Loucy (cell line): ENCODE results near the gene IL1RN.

Source experiments
- H2AFZ ChIP-seq: fragments of 200-600 bp; sonication (generic); 2 replicates; pipeline ENCODE4 v1.6.0; 2016; ENCODE audit warnings: antibody characterized with exemption, mild to moderate bottlenecking, low read length, moderate library complexity
- H3F3A ChIP-seq: fragments of 200-600 bp; 2 replicates; pipeline ENCODE4 v1.6.0; 2016; ENCODE audit warnings: antibody characterized with exemption, low read depth, mild to moderate bottlenecking
- H3K27me3 ChIP-seq: fragments of 200-600 bp; sonication (generic); 2 replicates; pipeline ENCODE4 v1.6.1; 2014; ENCODE audit warnings: low read length, mild to moderate bottlenecking; ENCODE audit not compliant: insufficient read depth, poor library complexity, severe bottlenecking
- H3K36me3 ChIP-seq: fragments of 200-600 bp; sonication (generic); 2 replicates; pipeline ENCODE4 v1.6.1; 2016; ENCODE audit warnings: low read length; ENCODE audit not compliant: insufficient read depth
- H3K4me1 ChIP-seq: fragments of 200-600 bp; sonication (generic); 2 replicates; pipeline ENCODE4 v1.5.1; 2014; ENCODE audit warnings: low read length, mild to moderate bottlenecking; ENCODE audit not compliant: insufficient read depth, poor library complexity, severe bottlenecking
- H3K4me2 ChIP-seq: fragments of 200-600 bp; sonication (generic); 2 replicates; pipeline ENCODE4 v1.6.0; 2014; ENCODE audit warnings: antibody characterized with exemption, low read length, low read depth, mild to moderate bottlenecking; ENCODE audit not compliant: poor library complexity, severe bottlenecking
- H3K4me3 ChIP-seq: fragments of 200-600 bp; sonication (generic); 2 replicates; pipeline ENCODE4 v1.5.1; 2014; ENCODE audit warnings: low read length, mild to moderate bottlenecking, mixed read lengths; ENCODE audit not compliant: poor library complexity, severe bottlenecking
- H3K79me2 ChIP-seq: fragments of 200-600 bp; sonication (generic); 2 replicates; pipeline ENCODE4 v1.6.1; 2014; ENCODE audit warnings: low read length; ENCODE audit not compliant: insufficient read depth
- H3K9ac ChIP-seq: fragments of 200-600 bp; sonication (generic); 2 replicates; pipeline ENCODE4 v1.6.0; 2014; ENCODE audit warnings: mild to moderate bottlenecking, low read depth, low read length, moderate library complexity; ENCODE audit not compliant: poor library complexity, severe bottlenecking
- H3K9me2 ChIP-seq: fragments of 200-600 bp; sonication (generic); replicated peaks from 2 replicates; pipeline ENCODE4 v1.6.1; 2016; ENCODE audit warnings: low read depth, low read length, mixed read lengths
- H3K9me3 ChIP-seq: fragments of 200-600 bp; sonication (generic); 2 replicates; pipeline ENCODE4 v1.6.1; 2014; ENCODE audit warnings: mild to moderate bottlenecking, antibody characterized with exemption, low read length, low read depth; ENCODE audit not compliant: insufficient read depth
- H4K20me1 ChIP-seq: fragments of 200-600 bp; sonication (generic); 2 replicates; pipeline ENCODE4 v1.6.0; 2014; ENCODE audit warnings: antibody characterized with exemption, low read length, mild to moderate bottlenecking; ENCODE audit not compliant: insufficient read depth, poor library complexity, severe bottlenecking
- EZH2phosphoT487 ChIP-seq: fragments of 200-600 bp; IDR thresholded peaks from 2 replicates; pipeline ENCODE4 v1.6.1; 2018; ENCODE audit warnings: antibody characterized with exemption, mild to moderate bottlenecking, moderate library complexity, borderline replicate concordance
- TF ChIP-seq, protein P1 (sequence below): fragments of 200-600 bp; sonication (generic); conservative IDR thresholded peaks from 2 replicates; pipeline ENCODE4 v1.5.1; 2014; ENCODE audit warnings: mild to moderate bottlenecking, antibody characterized with exemption, low read length

IL1RN gene

DNA sequence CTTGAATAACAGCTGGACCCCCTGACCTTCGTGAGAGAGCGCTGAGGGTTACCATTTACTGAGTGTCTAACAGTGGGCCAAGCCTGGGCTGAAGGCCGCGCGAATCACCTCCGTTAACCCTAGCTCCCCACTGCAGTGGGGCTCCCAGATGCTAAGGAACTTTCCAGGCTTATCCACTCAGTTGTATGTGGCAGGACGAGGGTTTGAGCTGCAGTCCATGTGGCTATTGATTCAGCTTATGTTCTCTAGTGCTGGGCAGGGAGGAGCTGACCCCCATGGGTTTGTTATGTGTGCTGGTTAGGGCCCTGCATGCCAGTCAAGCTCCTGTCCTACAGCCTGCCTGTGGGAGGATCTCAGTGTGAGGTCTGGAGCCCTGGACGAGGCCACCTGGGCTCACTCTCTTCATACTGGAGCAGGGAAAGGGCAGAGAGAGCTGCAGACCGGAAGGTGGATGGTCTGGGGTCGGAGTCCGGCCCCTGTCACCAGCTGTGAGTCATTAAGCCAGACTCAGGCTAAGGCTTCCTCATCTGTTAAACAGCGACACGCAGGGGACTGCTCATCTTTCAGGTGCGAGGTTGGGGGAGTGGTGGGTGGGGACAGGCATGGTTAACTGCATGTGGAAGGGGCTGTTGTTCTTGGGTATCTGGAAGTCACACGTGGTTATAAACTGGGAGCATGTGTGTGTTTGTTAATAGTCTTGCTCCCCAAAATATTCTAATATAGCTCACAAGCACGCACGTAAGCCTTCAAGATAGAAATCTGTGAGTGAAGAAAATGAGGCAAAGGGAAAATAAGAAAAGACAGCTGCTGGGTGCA lies 52.9 kb downstream of the IL1RN start:
- Histone ChIP-seq H3K4me3 (peak overlapping the region; percentile 54), H3K9me3 (no peaks in the 10 kb centered on the region), H2AFZ (no peak overlapping the region), H3K4me1 (peaks cover 84% of the 10 kb centered on the region), H4K20me1 (peaks cover 96% of the 10 kb centered on the region), H3K9ac (peak overlapping the region; percentile 49), H3K9me2 (no peaks in the 10 kb centered on the region), H3K27me3 (no peaks in the 10 kb centered on the region), H3F3A (no peaks in the 10 kb centered on the region), H3K79me2 (peaks cover 100% of the 10 kb centered on the region), H3K4me2 (peak overlapping the region; percentile 100), H3K36me3 (peaks cover 24% of the 10 kb centered on the region; the same call in 1 of the 2 replicates)
- no peak for TF ChIP-seq EZH2phosphoT487
- TF ChIP-seq, protein P1, sequence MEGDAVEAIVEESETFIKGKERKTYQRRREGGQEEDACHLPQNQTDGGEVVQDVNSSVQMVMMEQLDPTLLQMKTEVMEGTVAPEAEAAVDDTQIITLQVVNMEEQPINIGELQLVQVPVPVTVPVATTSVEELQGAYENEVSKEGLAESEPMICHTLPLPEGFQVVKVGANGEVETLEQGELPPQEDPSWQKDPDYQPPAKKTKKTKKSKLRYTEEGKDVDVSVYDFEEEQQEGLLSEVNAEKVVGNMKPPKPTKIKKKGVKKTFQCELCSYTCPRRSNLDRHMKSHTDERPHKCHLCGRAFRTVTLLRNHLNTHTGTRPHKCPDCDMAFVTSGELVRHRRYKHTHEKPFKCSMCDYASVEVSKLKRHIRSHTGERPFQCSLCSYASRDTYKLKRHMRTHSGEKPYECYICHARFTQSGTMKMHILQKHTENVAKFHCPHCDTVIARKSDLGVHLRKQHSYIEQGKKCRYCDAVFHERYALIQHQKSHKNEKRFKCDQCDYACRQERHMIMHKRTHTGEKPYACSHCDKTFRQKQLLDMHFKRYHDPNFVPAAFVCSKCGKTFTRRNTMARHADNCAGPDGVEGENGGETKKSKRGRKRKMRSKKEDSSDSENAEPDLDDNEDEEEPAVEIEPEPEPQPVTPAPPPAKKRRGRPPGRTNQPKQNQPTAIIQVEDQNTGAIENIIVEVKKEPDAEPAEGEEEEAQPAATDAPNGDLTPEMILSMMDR, result no peak

DNA sequence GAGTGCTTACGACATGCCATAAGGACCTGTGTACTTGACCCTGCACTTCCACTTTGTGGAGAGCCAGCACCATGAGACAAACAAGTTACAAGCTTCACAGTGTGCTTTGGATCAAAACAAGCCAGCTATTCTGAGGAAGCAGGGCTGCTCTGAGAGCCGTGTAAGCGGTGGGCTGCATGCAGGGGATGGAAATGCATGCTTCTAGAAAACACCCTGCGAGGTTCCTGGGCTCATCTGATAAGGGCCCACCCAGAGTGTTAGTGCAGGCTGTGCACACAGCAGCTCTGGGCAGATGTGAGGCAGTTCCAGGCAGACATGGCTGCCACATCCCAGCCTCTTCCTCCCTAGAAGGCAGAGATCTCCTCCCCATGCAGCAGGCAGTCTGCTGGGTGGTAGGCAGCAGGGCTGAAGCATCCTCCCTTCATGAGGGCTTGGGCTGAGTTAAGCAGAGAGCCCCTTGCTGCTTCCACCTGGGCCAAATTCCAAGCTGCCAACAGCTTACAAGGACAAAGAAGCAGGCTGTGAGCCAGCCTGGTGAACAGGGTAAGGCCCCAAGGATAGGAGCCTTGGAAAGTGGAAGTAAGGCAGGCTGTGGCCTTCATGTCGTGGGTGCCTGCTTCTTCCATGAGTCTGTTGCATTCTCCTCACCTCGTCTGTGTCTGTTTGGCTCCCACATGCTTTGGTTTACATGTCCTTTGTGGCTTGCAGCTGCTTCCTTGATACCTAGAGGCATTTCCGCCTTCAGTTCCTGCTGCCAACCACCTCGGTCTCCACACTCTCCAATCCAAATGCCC lies 54.1 kb downstream of the IL1RN start:
- Histone ChIP-seq H3F3A (no peaks in the 10 kb centered on the region), H3K4me3 (peak overlapping the region; percentile 54)

DNA sequence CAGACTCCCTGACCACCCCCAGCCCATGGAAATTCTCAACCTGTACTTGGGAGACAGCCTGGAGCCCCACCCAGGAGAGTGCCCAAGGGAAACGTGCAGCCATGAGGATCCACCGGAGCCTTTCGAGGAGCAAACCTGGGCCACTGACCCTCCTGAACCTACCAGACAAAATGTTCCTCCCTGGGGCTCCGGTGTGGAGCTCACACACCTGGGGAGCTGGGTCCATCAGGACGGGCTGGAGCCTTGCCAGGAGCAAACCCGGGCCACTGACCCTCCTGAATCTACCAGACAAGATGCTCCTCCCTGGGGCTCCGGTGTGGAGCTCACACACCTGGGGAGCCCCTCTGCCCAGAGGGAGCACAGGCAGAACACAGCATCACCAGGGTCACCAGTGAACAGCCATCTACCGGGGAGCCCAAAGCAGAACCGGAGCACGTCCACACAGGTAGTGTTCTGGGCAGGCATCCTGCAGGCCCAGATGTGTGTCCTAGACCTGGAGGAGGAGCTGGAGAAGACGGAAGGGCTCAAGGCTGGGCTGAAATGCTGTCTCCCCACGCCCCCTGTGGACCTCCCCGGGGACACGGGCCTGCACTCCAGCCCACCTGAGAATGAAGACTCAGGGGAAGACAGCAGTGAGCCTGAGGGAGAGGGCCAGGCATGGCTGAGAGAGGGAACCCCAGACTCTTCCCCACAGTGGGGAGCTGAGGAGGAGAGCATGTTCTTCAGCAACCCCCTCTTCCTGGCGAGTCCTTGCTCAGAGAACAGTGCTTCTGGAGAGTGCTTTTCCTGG lies 55.3 kb downstream of the IL1RN start:
- Histone ChIP-seq H3K9me3 (no peaks in the 10 kb centered on the region), H3K4me1 (peaks cover 69% of the 10 kb centered on the region), H3K9me2 (no peaks in the 10 kb centered on the region), H4K20me1 (peaks cover 89% of the 10 kb centered on the region), H3K79me2 (peaks cover 90% of the 10 kb centered on the region), H3K9ac (no peak overlapping the region), H2AFZ (no peak overlapping the region), H3K27me3 (no peaks in the 10 kb centered on the region), H3K4me2 (peak overlapping the region; percentile 100), H3F3A (no peaks in the 10 kb centered on the region), H3K36me3 (peaks cover 44% of the 10 kb centered on the region; the same call in 1 of the 2 replicates), H3K4me3 (no peak overlapping the region)
- TF ChIP-seq, protein P1, result no peak
- TF ChIP-seq EZH2phosphoT487, result no peak

More for the DNA sequence above, 54.1 kb downstream of the IL1RN start:
- Histone ChIP-seq H3K4me2 (peak overlapping the region; percentile 100), H3K9ac (peak overlapping the region; percentile 49), H3K36me3 (peaks cover 34% of the 10 kb centered on the region; the same call in 1 of the 2 replicates), H3K9me2 (no peaks in the 10 kb centered on the region), H2AFZ (no peak overlapping the region), H3K4me1 (peaks cover 82% of the 10 kb centered on the region), H4K20me1 (peaks cover 96% of the 10 kb centered on the region), H3K9me3 (no peaks in the 10 kb centered on the region), H3K79me2 (peaks cover 98% of the 10 kb centered on the region), H3K27me3 (no peaks in the 10 kb centered on the region)
- no peak for TF ChIP-seq EZH2phosphoT487
- TF ChIP-seq, protein P1, result no peak
